Upper lobe of left lung (tissue), 6 donors: ENCODE results near the gene NRXN3. TPM values are rescaled to one million over a fixed set of nuclear protein-coding genes. Genes with fewer than 3 reads are reported as not detected.

Experiments
- ATAC-seq, 2 donors: fragments of 200-7000 bp; cut with Tn5 transposase; one replicate each; pipeline ENCODE4 v1.9.1; 2022; ENCODE audit warnings: mild to moderate bottlenecking in 2 of 2, moderate library complexity in 2 of 2; ENCODE audit not compliant: low FRiP score in 2 of 2
- DNase-seq, 2 donors: peaks; one replicate each; pipeline ENCODE4 v3.0.0-alpha.2; 2019 to 2020
- H3K27ac ChIP-seq, 4 donors: fragments of 200-600 bp; sonication (generic); one replicate each; pipeline ENCODE4 v1.5.1; 2016 to 2019
- H3K27me3 ChIP-seq, 4 donors: fragments of 200-600 bp; sonication (generic); one replicate each; pipeline ENCODE4 v1.5.1; 2017 to 2019
- H3K36me3 ChIP-seq, 4 donors: fragments of 200-600 bp; sonication (generic); one replicate each; pipeline ENCODE4 v1.5.1; 2016 to 2019
- H3K4me1 ChIP-seq, 4 donors: fragments of 200-600 bp; sonication (generic); one replicate each; pipeline ENCODE4 v1.5.1; 2018 to 2019
- H3K4me3 ChIP-seq, 4 donors: fragments of 200-600 bp; sonication (generic); one replicate each; pipeline ENCODE4 v1.5.1; 2017 to 2019; ENCODE audit warnings: mild to moderate bottlenecking in 2 of 4, moderate library complexity in 1 of 4
- H3K9me3 ChIP-seq, 4 donors: fragments of 200-600 bp; sonication (generic); one replicate each; pipeline ENCODE4 v1.5.1; 2018 to 2019
- CTCF ChIP-seq, 6 experiments: fragments of 450-650 bp in 4 of 6; fragments of 200-600 bp in 2 of 6; sonication (generic) in 2 of 6; IDR thresholded peaks; one replicate each; pipeline ENCODE4 v1.5.1; 2016 to 2019; ENCODE audit warnings: antibody characterized with exemption in 6 of 6
- EP300 ChIP-seq, 4 donors: sonication (generic); formaldehyde crosslinking; IDR thresholded peaks; one replicate each; pipeline ENCODE4 v1.5.1; 2017; ENCODE audit warnings: antibody characterized with exemption in 4 of 4, control low read depth in 2 of 4
- POLR2A ChIP-seq, 4 donors: fragments of 450-650 bp; IDR thresholded peaks; one replicate each; pipeline ENCODE4 v1.5.1; 2016 to 2017; ENCODE audit warnings: antibody characterized with exemption in 4 of 4, mild to moderate bottlenecking in 2 of 4
- POLR2AphosphoS5 ChIP-seq, 2 donors: sonication (generic); formaldehyde crosslinking; IDR thresholded peaks; one replicate each; pipeline ENCODE4 v1.5.1; 2017; ENCODE audit warnings: antibody characterized with exemption in 2 of 2
- WGBS, 2 donors: methylation state at CpG; one replicate each; pipeline ENCODE4 v1.1.5; 2017 to 2018; 5-methylcytosine and 5-hydroxymethylcytosine counted together
- total RNA-seq, 6 donors: library from RNA; depleted of rRNA in 4 of 6; stranded (reverse); fragments of >200 nt in 4 of 6; gene quantifications; one replicate each; pipeline versions ENCODE4 v1.1.0 to v1.2.1, GENCODE V29; 2016 to 2021
- donor health status: DM: no; HTN: no; CAD: no; lungs with moderate emphysema.
- donor health status: DM: no; HTN: yes; CAD: no; lungs with severe emphysema.

NRXN3 gene
- total RNA-seq, 6 donors from 2014 or later, result 4.4 to 14.9 (median 7.2) TPM

DNA sequence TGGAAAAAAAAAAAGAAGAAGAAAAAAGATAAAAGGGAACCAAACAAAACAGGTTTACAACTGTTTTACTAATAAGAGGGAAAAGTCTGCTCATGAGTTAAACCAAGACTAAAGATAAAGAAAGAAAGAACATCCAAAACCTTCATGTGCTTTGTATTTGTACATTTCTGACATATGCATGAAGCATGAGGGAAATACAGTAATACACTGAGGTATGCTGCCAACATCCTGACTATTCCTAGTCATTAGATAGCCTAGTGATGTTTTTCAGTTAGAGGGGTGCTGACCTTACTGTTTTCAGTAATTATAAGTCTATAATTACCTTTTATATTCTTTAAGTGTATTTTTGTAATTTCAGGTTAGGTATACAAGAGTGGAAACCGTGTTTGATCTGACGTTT, 1247.8 kb downstream of the NRXN3 start:
- WGBS, 2 donors, result 79 to 81% methylated on average over 2 of the region's 2 CpGs
- Histone ChIP-seq H3K27ac (no peak overlapping the region), H3K9me3 (no peaks in the 10 kb centered on the region), H3K4me3 (no peak overlapping the region), H3K4me1 (peaks cover 0 to 9% (median 1%) of the 10 kb centered on the region in 4 donors), H3K27me3 (no peaks in the 10 kb centered on the region), H3K36me3 (no peaks in the 10 kb centered on the region)
- ATAC-seq, result no peak
- no peak for TF ChIP-seq POLR2A (IDR thresholded peaks at IDR 0.05)
- TF ChIP-seq EP300 (IDR thresholded peaks at IDR 0.05), result no peak
- no peak for TF ChIP-seq CTCF (IDR thresholded peaks at IDR 0.05)
- TF ChIP-seq POLR2AphosphoS5 (IDR thresholded peaks at IDR 0.05), result no peak
- DNase-seq, result no peak

DNA sequence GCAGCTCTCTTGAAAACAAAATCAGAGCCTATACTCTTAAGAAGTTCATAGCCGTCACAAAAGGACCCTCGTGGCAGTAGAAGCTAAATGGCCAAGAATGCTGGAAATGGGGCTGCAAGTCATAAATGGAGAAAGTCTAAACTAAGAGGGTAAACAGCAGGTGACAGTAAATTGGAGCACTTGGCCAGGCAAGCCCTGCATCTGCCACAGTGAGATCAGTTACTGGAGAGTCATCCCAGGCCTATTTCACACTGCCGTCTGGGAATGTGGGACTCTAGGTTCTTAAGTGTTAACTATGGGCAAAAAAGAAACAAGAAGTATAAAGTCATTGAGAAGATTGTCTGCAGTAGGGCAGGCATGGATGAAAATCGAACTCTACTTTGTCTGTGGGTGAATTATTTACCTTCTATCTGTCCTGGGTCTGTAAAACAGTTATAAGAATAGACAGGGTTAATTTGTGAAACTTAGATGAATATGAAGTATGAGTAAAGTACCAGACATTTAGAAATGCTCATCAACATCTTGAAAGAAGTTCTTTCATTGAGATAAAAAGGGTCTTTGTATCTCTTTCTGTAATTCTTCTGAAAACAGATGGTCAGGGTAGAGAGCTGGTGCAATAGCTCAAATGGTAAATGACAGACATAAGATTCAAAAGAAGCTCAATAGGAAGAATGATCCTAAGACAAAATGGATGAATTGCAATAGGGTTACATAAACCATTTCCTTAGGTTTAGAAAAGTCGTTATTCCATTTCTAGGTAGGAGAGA, 1248.7 kb downstream of the NRXN3 start:
- WGBS, 2 donors, result 77 to 78% methylated on average over 5 of the region's 5 CpGs
- TF ChIP-seq POLR2AphosphoS5 (IDR thresholded peaks at IDR 0.05) (no peak), EP300 (IDR thresholded peaks at IDR 0.05) (no peak), CTCF (IDR thresholded peaks at IDR 0.05) (no peak), POLR2A (IDR thresholded peaks at IDR 0.05) (no peak)
- H3K36me3 ChIP-seq, result no peaks in the 10 kb centered on the region
- no peak for ATAC-seq
- no peaks in the 10 kb centered on the region for H3K9me3 ChIP-seq
- no peak overlapping the region for H3K27ac ChIP-seq
- H3K27me3 ChIP-seq, result no peaks in the 10 kb centered on the region
- no peak for DNase-seq
- no peak overlapping the region for H3K4me3 ChIP-seq
- H3K4me1 ChIP-seq, result peaks cover 0 to 9% (median 1%) of the 10 kb centered on the region in 4 donors

GRCh38 chr14:79419571-79420327, 1249.6 kb downstream of the NRXN3 start:
- no peaks in the 10 kb centered on the region for H3K27me3 ChIP-seq
- 38 to 41% methylated on average over 1 of the region's 1 CpG for WGBS, 2 donors
- peaks cover 0 to 9% (median 1%) of the 10 kb centered on the region in 4 donors for H3K4me1 ChIP-seq
- no peak overlapping the region for H3K27ac ChIP-seq
- no peaks in the 10 kb centered on the region for H3K9me3 ChIP-seq
- no peaks in the 10 kb centered on the region for H3K36me3 ChIP-seq
- H3K4me3 ChIP-seq, result no peak overlapping the region
- no peak for ATAC-seq
- DNase-seq, result no peak
- TF ChIP-seq POLR2AphosphoS5 (IDR thresholded peaks at IDR 0.05) (no peak), CTCF (IDR thresholded peaks at IDR 0.05) (no peak), EP300 (IDR thresholded peaks at IDR 0.05) (no peak), POLR2A (IDR thresholded peaks at IDR 0.05) (no peak)

GRCh38 chr14:79420725-79421124, 1250.6 kb downstream of the NRXN3 start:
- Histone ChIP-seq H3K4me3 (no peak overlapping the region), H3K27me3 (no peaks in the 10 kb centered on the region), H3K27ac (no peak overlapping the region), H3K4me1 (peaks cover 0 to 9% (median 1%) of the 10 kb centered on the region in 4 donors), H3K9me3 (no peaks in the 10 kb centered on the region), H3K36me3 (no peaks in the 10 kb centered on the region)
- TF ChIP-seq EP300 (IDR thresholded peaks at IDR 0.05), result no peak
- no peak for TF ChIP-seq CTCF (IDR thresholded peaks at IDR 0.05)
- no peak for TF ChIP-seq POLR2AphosphoS5 (IDR thresholded peaks at IDR 0.05)
- no peak for TF ChIP-seq POLR2A (IDR thresholded peaks at IDR 0.05)
- no peak for DNase-seq
- 19 to 42% methylated on average over 2 of the region's 2 CpGs for WGBS, 2 donors
- peak in 1 of 2 donors; percentile 24 for ATAC-seq
